HG03460 (cell line): ENCODE measurements around the gene SAP30BP.

Experiments
- ATAC-seq: cut with Tn5 transposase; IDR thresholded peaks from one replicate; pipeline ENCODE4 v1.9.1; 2021; ENCODE audit not compliant: unreplicated experiment

The SAP30BP gene

GRCh38 chr17:75736173-75736835 lies 69.2 kb downstream of the SAP30BP start:
- no peak for ATAC-seq

GRCh38 chr17:75737133-75737962 lies 70.2 kb downstream of the SAP30BP start:
- no peak for ATAC-seq

- ATAC-seq: no peak
Observed at GRCh38 chr17:75738218-75738802, 71.2 kb downstream of the SAP30BP start.

- ATAC-seq: no peak
Observed at GRCh38 chr17:75739174-75739573, 72.0 kb downstream of the SAP30BP start.

- no peak for ATAC-seq
Observed at GRCh38 chr17:75739801-75740200, 72.7 kb downstream of the SAP30BP start.

GRCh38 chr17:75740215-75740614 lies 73.1 kb downstream of the SAP30BP start:
- no peak for ATAC-seq

GRCh38 chr17:75740631-75741077 lies 73.5 kb downstream of the SAP30BP start:
- ATAC-seq: no peak

GRCh38 chr17:75742337-75742736 lies 75.2 kb downstream of the SAP30BP start:
- no peak for ATAC-seq

- no peak for ATAC-seq
Observed at GRCh38 chr17:75743625-75744206, 76.6 kb downstream of the SAP30BP start.

GRCh38 chr17:75748706-75749105 lies 81.6 kb downstream of the SAP30BP start:
- no peak for ATAC-seq

- ATAC-seq: no peak
Observed at GRCh38 chr17:75749545-75750389, 82.6 kb downstream of the SAP30BP start.

- ATAC-seq: no peak
Observed at GRCh38 chr17:75750661-75751423, 83.7 kb downstream of the SAP30BP start.

- ATAC-seq: no peak
Observed at GRCh38 chr17:75751676-75752404, 84.7 kb downstream of the SAP30BP start.

- no peak for ATAC-seq
Observed at GRCh38 chr17:75752405-75752709, 85.2 kb downstream of the SAP30BP start.

- no peak for ATAC-seq
Observed at GRCh38 chr17:75752802-75753513, 85.8 kb downstream of the SAP30BP start.

- no peak for ATAC-seq
Observed at GRCh38 chr17:75753514-75754377, 86.6 kb downstream of the SAP30BP start.

- no peak for ATAC-seq
Observed at GRCh38 chr17:75754378-75755204, 87.5 kb downstream of the SAP30BP start.
